GM19395 (cell line): ENCODE data around the gene SERGEF.
"Not testable (repeated sequence)": the region's sequence is repeated elsewhere in the genome, so short reads cannot be mapped to it uniquely, and the experiment has no call there.

Experiments
- ATAC-seq: cut with Tn5 transposase; IDR thresholded peaks from one replicate; pipeline ENCODE4 v1.9.1; 2021; ENCODE audit warnings: mild to moderate bottlenecking, moderate library complexity; ENCODE audit not compliant: unreplicated experiment

Gene SERGEF

DNA sequence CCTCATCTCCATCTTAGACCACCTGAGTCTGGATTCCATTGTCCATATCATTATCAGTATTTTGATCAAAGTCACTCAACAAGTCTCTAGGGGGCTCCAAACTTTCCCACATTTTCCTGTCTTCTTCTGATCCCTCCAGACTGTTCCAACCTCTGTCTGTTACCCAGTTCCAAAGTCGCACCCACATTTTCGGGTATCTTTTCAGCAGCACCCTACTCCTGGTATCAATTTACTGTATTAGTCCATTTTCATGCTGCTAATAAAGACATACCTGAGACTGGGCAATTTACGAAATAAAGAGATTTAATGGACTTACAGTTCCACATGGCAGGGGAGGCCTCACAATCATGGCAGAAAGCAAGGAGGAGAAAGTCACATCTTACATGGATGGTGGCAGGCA is 144.4 kb downstream of the SERGEF start:
- ATAC-seq = not testable (repeated sequence)

DNA sequence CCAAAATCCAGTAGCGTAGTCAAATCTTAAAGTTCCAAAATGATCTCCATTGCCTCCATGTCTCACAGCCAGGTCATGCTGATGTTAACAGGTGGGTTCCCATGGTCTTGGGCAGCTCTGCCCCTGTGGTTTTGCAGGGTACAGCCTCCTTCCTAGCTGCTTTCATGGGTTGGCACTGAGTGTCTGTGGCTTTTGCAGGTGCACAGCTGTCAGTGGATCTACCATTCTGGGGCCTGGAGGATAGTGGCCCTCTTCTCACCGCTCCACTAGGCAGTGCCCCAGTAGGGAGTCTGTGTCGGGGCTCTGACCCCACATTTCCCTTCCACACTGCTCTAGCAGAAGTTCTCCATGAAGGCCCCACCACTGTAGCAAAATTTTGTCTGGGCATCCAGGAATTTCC is 145.5 kb downstream of the SERGEF start:
- ATAC-seq = no peak

DNA sequence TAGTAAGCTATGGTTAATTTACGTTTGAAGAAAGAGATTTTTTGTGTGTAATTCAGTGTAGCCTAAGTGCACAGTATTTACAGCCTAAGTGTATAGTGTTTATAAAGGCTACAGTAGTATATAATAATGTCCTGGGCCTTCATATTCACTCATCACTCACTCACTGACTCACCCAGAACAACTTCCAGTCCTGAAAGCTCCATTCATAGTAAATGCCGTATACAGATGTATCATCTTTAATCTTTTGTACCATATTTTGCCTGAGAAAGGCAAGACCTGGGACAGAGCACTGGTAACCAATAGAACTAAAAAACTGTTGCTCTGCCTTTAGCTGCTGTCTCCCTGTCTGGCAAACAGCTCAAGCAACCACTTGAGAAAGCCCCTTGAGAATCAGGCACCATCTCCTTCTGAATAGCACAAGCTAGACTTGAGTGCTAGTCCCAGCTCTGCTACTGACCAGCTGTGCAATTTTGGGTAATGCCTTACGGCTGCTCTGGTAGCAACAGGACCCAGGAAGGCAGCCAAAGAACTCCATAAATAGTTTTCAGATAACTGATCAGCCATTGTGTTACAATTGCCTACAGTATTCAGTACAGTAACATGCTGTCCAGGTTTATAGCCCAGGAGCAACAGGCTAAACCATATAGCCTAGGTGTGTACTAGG is 146.9 kb downstream of the SERGEF start:
- no peak for ATAC-seq

DNA sequence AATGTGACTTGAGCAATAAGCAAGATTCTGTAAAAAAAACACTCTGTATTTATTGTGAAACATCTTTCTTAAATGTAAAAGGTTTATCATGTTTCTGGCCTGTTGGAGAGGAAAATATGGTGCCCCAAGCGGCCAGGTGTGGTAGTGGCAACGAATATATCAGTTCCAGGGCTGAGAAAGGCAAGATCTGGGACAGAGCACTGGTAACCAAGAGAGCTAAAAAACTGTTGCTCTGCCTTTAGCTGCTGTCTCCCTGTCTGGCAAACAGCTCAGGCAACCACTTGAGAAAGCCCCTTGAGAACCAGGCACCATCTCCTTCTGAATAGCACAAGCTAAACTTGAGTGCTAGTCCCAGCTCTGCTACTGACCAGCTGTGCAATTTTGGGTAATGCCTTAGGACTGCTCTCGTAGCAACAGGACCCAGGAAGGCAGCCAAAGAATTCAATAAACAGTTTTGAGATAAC is 148.3 kb downstream of the SERGEF start:
- ATAC-seq = no peak

DNA sequence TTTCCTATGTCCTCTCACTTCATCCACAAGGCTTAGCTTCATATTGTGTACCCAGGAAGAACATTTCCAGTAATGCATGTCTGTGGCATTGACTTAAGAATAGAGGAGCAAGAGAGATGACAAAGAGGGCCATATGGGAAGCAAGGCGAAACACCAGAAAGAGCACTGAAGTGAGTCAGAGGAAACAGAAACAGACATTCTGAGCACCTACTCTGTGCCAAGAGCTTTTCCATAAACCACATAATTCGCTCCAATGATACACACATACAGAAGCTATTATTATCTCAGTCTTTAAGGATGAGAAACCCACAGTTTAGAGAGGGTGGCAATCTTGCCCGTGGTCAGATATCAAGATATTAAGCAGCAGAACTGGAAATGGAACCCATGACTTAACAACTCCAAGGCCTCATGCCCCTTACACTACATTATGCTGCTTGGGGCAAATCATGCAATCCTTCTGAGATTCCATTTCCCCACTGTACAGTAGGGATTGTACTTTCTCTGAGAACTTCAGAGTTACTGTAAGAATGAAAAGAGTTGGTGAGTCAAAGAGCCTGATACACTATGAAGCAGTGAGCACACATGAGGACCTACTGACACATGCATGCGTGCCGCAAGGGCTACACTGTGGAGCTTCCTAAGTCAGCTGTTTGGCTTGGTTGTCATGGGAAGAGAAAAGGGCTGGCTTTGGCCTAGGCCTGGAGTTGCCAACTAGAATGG is 151.7 kb downstream of the SERGEF start:
- no peak for ATAC-seq

DNA sequence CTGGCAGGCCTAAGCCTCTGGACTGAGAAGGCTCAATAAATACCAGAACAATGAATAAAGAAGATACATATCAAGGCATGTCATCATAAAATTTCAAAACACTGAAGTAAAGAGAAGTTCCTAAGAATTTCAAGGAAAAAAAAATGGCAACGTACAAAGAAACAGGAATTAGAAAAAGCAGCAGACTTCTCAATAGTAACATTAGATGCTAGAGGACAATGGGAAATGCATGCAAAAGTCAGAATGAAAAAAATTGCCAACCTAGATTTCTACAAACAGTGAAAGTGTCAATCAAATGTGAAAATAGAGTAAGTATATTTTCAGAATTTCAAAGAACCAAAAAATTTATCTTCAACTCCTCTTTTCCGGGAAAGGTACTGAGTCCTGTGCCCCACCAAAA is 153.3 kb downstream of the SERGEF start:
- ATAC-seq = no peak

DNA sequence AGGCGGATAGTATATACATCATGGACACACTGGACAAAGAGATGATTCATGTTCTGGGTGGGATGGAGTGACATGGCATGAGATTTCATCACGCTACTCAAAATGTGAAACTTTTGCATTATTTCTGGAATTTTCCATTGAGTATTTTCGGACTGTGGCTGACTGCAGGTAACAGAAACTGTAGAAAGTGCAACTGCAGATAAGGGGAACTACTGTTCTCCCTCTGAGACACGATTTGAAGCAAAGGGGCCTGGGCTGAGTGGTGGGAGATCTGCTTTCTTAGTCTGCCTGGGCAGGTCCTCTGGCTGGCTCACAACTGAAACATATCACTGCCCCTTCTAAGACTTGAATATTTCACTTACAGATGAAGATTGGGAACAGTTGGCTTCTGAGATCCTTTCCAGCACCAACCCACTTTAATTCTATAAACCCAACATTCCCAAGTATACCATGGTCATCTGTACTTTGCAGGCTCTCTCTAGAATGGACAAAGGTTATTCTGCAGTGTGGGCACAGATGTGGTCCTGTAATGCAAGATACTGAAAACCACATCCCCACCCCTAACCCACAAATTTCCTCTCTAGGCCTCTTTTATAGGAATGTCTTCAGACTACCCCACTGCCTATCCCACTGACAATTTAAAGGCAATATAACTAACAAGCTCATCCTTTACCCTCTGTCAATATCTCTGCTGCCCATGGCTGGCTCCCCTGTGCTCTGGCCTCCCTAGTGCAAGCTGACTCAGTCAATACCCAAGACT is 157.1 kb downstream of the SERGEF start:
- no peak for ATAC-seq

DNA sequence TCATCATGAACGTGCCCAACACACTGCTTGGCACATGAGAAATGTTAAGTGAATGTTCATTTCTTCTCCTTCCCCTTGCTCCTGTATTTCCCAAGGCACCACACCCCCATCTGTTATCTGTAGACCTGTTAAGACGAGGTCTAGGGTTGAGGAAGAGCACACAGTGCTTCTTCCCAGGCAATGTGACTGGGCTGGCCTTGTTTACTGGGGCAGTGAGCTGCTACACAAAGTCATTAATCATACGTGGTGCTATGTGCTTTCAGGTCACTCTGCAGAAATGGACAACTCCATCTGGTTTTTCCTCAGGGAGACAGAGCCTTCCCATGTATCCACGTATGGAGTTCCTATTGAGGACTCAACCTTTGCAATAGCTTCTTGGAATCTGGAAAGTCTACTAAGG is 159.6 kb downstream of the SERGEF start:
- no peak for ATAC-seq

DNA sequence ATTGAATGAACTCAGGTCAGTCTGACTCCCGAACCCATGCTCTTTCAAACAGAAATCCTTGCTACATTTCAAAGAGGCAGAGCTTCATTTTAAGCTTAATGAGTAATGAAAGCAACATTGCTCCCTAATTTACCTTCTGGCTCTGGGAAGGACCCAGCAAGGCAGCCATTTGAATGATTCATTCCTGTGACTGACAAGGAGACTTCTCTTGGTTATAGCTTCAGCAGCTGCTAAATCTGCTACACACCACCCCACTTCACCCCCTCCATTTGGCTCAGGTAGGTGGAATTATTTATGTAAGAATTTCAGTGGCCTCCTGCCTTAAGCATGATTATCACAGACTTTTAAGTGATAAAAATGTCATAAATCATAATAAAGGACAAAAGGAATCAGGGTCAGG is 160.6 kb downstream of the SERGEF start:
- ATAC-seq = no peak

DNA sequence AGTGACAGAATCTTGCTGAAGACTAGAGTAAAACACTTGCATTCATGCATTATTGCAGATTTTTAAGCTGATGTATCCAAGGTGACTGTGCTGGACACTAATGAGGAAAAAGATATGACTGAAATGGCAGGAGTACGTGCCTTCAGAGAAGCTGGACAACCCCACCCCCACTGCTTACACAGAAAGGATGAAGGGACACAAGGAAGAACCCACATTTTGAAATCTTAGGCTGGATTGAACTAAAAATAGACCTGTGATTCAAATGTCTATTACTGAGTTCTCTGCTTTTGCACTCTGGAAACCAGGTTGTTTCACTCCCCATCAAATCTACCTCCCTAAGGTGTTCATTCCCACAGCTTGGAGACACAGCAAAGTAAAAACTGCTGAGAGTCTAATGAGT is 161.2 kb downstream of the SERGEF start:
- no peak for ATAC-seq

DNA sequence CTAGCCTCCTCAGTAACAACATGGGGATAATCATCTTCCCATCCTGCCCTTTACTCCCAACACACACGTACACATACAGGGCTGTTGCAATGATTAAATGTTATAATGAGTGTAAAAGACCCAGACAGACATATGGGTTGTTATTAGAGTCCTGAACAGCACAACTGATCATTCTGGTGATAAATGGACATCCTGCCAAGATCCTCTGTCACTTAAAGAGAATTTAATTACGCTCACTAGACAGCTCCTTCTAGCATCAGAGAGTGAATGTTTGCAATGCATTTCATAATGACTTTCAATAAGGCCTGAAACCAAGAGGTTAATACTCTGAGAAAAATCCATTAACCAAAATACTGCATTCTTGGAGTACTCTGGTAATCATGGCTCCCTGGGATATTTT is 162.5 kb downstream of the SERGEF start:
- ATAC-seq = no peak

DNA sequence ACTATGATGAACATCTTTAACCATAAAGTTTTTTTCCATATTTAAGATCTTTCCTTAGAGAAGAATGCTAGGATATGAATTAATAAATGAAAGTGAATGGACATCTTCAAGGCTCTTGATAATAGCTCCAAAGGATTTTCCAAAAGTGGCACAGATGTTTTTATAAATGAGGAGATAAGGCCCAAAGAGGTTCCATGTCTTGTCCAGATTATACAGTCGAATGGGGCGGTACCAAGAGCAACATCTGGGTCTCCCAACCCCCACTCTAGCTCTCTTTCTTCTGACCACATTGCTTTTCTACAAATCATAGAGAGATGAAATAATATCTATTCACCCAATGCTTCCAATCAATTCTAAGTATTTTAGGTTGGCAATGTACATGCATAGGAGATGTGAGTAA is 164.1 kb downstream of the SERGEF start:
- ATAC-seq = no peak

DNA sequence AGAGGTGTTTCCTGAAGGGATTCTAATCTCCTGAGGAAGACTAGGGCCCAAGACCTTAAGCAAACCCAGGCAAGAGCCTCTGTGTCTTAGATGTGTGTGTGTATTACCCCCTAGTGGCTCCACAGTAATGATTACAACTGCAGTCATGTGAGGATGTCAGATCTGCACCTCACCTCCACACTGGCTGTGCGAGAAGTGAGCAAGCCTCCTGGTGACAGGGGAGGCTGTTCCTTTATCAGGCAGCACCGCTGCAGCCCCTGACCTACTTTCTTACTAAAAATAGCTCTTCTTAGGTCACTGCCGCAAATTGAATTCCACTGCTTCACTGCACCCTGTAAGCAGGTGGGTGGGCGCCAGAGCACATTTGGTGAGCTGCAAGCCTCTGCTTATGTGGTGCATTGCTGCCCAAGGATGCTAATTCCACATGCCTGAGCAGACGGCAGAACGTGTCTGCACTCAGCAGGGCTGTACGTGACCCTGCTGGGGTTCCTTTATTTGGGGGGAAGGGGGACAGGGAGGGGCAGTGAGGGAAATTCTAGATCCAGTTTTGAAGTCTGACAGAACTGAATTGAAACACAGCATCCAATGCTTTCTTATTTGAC is 165.9 kb downstream of the SERGEF start:
- ATAC-seq = no peak

DNA sequence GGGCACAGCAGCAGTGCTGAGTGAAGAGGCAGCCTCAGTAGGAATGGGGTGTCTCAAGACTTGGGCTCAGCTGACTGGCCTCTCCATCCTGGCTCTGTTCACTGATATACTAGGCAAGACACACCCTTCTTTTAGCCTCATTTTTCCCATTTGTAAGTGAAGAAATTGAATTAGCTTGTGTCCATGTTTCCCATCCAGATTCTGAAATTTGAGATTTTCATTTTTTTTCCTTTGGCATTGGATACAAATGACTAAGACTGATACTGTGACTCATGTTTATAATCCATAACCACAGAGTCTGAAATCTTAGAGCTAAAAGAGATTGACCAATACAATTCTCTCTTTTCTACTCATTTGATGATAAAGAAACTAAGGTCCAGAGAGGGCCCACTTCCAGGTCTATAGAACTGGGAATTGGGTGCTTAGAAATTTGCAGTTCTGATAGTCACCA is 167.4 kb downstream of the SERGEF start:
- ATAC-seq = no peak

DNA sequence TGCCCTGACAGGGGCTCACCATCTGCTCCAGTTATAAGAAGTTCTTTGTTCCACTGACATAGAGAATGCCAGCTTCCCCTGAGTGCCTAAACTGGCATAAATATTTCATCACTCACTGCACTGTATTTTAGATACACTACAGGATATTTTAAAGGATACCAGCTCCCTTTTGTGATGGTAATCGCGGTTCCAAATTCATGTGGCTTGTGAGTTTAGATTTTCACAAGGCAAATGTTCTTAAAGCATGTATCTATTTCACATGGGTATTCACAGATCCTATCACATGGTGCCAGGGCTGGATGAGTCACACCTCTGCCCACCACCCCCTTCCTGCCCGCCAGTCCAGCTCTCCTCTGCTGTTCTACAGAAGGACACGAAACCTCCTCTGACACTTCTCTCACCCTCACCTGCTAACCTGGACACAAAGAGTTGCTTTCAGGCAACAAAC is 172.7 kb downstream of the SERGEF start:
- no peak for ATAC-seq

DNA sequence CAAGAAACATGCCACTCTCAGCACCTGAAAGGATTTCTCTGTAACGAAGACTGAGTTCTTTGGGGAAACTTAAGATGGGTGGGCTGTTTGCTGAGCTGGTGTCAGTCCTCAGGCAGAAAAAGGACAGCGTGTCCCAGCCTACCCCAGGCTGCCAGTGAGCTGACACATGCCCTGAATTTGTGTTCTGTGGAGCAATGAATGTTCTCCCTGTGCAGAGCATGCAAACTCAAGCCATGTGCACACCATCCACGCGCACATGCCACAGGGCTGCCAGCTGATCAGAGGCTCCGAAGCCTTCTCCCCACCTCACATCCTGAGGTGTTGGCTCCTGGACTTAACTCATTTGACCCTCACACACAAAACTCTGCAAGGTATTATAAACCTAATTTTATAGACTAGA is 173.4 kb downstream of the SERGEF start:
- no peak for ATAC-seq

DNA sequence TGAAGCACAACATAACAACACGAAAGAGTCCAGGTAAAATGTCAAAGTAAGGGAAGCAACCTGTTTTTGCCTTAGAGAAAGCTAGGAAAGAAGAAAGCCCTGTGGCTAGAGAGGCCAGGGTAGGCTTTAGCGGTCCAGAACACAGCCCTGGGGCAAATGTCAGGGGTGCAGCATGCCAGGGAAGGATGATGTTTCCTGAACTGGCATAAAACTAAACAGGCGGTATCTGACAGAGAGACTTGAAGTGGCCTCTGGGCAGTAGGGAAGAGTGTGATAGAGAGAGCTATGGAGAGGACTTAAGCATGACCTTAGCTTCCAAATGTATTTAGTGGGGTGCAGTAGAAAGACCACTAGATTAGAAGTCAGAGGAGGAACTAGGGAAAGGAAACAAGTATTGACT is 174.7 kb downstream of the SERGEF start:
- no peak for ATAC-seq

DNA sequence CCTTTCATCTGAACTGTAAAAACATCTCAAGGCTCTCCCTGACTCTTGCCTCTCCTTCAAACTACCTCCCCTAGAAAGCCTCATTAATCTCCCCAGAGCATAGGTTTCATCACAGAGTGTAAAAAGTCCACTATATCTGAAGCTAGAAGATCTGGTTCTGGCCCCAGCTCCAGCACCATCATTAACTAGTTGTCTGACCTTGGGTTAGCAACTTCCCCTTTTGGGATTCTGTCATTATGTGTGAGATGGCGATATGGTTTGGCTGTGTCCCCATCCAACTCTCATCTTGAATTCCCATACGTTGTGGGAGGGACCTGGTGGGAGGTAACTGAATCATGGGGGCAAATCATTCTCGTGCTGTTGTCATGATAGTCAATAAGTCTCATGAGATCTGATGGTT is 181.0 kb downstream of the SERGEF start:
- no peak for ATAC-seq

DNA sequence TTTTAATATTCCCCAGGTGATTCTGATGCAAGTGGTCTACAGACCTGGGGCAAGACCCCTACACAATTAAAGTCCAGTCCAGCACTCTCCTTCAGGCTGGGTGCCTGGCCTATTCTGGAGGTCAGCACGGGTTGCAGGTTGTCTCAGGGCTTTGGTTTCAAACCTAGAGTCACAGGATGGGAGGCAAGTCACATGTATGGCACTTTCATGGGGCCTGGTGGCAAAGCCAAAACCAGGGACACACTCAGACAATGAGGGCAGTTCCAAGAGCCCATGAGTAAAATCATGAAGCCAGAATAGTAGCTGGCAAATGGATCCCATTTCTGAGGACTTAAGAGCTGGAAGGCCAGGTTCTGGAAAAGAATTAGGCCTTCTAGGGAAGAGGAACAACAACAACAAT is 181.6 kb downstream of the SERGEF start:
- no peak for ATAC-seq

DNA sequence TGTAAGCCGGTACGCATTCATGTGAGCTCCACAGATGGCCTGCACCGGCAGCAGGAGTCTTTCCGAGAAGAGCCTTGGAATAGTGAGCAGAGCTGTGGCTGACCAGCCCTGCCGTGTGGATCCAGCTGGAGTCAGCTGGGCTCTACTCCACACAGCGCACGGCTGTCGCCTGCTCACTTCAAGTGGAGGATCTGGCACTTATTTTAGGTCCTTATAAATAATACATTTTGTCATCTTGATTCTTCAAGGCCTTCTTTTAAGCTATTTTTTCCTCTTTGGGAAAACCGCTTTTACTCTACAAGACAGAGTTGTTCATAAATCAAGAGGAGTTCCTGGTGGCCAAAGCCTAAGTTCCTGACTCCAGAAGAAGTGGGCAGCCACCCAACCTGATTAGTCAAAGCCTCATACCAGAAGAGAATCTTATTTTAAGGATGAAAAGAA is 184.5 kb downstream of the SERGEF start:
- ATAC-seq = no peak

DNA sequence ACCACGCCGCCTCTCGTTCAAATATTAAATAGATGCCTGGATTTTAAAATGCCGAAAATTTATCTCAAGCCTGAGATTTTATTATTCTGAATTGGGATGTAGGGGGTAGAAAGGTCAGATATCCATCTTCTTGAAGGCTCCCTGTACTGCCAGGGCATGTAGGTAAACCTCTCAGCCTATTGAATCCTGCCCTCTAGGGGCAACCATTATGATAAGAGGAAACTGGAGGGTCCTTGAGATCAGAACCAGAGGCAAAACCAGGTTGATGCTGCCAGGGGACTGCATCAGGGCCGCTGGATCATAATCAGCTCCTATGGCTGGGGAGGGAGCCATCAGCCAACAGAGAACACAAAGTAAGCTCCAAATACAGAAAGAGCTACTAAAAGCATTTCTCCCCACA is 185.8 kb downstream of the SERGEF start:
- ATAC-seq = no peak
